ENCODE data around the gene RINL.

Gene RINL

DNA sequence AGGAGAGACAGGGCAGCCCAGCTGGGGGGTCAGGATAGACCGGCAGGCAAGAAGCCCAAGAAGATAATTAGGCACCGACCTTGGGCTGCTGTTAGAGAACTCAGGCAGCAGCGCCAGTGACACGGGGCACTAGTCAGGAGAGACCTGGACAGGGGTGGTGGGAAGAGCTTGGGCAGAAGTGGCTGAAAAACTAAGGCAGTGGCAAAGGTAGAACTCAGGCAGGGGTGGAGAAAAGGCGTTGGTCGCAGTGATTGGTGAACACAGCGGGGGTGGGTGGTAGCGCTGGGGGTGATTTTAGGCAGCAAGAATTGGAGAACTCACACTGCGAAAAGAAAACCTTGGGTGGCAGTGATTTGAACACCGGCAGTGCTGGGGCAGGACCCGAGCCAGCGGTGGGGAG lies 29.6 kb upstream of the RINL start:
- no peak overlapping the region for H3K27ac ChIP-seq
- in situ Hi-C loops (cut with HindIII; ENCODE audit: low pct_ligation_motif_present, low sequenced_read_pairs): no loop called here
- no peak for DNase-seq
- H3K36me3 ChIP-seq (replicated peaks): peaks cover 19% of the 10 kb centered on the region
- H3K4me3 ChIP-seq (ENCODE audit: low read depth, low read length): no peak overlapping the region
- H3K27me3 ChIP-seq (replicated peaks): peaks cover 2% of the 10 kb centered on the region
- TF ChIP-seq, protein P1, sequence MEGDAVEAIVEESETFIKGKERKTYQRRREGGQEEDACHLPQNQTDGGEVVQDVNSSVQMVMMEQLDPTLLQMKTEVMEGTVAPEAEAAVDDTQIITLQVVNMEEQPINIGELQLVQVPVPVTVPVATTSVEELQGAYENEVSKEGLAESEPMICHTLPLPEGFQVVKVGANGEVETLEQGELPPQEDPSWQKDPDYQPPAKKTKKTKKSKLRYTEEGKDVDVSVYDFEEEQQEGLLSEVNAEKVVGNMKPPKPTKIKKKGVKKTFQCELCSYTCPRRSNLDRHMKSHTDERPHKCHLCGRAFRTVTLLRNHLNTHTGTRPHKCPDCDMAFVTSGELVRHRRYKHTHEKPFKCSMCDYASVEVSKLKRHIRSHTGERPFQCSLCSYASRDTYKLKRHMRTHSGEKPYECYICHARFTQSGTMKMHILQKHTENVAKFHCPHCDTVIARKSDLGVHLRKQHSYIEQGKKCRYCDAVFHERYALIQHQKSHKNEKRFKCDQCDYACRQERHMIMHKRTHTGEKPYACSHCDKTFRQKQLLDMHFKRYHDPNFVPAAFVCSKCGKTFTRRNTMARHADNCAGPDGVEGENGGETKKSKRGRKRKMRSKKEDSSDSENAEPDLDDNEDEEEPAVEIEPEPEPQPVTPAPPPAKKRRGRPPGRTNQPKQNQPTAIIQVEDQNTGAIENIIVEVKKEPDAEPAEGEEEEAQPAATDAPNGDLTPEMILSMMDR (IDR thresholded peaks at IDR 0.05; ENCODE audit: low read depth, low read length, missing control alignments): no peak

DNA sequence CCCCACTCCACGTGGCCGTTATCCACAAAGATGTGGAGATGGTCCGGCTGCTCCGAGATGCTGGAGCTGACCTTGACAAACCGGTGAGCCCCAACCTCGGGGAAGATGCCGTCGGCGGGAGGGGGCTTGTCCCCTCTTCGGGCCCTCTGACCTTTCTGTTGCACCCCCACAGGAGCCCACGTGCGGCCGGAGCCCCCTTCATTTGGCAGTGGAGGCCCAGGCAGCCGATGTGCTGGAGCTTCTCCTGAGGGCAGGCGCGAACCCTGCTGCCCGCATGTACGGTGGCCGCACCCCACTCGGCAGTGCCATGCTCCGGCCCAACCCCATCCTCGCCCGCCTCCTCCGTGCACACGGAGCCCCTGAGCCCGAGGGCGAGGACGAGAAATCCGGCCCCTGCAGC lies 29.2 kb upstream of the RINL start:
- in situ Hi-C loops (cut with HindIII; ENCODE audit: low pct_ligation_motif_present, low sequenced_read_pairs): no loop called here
- no peak for DNase-seq
- Histone ChIP-seq H3K27me3 (replicated peaks) (peaks cover 2% of the 10 kb centered on the region), H3K36me3 (replicated peaks) (peaks cover 19% of the 10 kb centered on the region), H3K4me3 (ENCODE audit: low read depth, low read length) (no peak overlapping the region), H3K27ac (no peak overlapping the region)
- TF ChIP-seq, protein P1 (IDR thresholded peaks at IDR 0.05; ENCODE audit: low read depth, low read length, missing control alignments): no peak

DNA sequence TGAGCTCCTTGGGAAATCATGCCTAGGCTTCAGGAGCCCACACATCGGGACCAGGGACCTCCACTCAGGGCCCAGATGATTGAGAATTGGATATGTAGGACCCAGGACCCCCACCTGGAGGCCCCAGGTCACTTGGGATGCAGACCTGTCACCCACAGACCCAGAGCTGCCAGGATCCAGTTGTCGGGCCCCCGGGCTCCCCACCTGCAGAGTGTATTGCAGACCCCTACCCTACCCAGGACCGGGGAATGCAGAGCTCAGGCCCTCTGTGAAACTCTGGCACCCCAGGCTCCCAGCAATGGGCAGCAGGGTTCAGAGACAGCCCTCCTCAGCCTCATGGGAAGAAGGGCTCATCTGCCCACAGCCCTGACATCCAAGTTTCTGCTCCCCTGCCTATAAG lies 27.5 kb upstream of the RINL start:
- H3K27ac ChIP-seq: no peak overlapping the region
- no peak for DNase-seq
- in situ Hi-C loops (cut with HindIII; ENCODE audit: low pct_ligation_motif_present, low sequenced_read_pairs): no loop called here
- H3K36me3 ChIP-seq (replicated peaks): peaks cover 19% of the 10 kb centered on the region
- TF ChIP-seq, protein P1 (IDR thresholded peaks at IDR 0.05; ENCODE audit: low read depth, low read length, missing control alignments): no peak
- no peak overlapping the region for H3K4me3 ChIP-seq (ENCODE audit: low read depth, low read length)
- no peaks in the 10 kb centered on the region for H3K27me3 ChIP-seq (replicated peaks)

DNA sequence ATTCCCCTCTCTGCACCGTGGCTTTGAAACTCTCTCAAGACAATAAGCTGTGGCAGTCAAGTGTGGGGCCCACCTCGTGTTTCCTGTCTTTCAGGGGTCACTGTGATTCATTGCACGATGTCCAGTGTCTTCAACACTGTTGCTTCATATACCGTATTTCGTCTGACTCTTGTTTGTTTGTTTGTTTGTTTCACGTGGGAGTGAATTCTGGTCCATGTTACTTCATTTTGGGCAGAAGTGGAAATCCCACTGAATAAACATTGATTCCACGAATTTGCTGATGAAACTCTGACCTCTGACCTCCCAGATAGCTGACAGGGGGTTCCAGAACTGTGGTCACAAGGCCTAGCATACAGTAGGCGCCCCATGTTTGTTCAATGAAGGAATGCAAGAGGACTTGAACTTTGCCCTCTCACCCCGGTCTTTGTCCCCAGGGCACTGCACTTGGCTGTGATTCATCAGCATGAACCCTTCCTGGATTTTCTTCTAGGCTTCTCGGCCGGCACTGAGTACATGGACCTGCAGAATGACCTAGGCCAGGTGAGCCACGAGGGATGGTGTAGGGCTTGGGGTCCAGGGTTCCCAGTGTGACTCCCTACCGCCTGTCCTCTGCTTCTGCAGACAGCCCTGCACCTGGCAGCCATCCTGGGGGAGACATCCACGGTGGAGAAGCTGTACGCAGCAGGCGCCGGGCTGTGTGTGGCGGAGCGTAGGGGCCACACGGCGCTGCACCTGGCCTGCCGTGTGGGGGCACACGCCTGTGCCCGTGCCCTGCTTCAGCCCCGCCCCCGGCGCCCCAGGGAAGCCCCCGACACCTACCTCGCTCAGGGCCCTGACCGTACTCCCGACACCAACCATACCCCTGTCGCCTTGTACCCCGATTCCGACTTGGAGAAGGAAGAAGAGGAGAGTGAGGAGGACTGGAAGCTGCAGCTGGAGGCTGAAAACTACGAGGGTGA lies 26.8 kb upstream of the RINL start:
- in situ Hi-C loops (cut with HindIII; ENCODE audit: low pct_ligation_motif_present, low sequenced_read_pairs): no loop called here
- no peaks in the 10 kb centered on the region for H3K27me3 ChIP-seq (replicated peaks)
- no peak for DNase-seq
- TF ChIP-seq, protein P1 (IDR thresholded peaks at IDR 0.05; ENCODE audit: low read depth, low read length, missing control alignments): no peak
- no peak overlapping the region for H3K27ac ChIP-seq
- peaks cover 19% of the 10 kb centered on the region for H3K36me3 ChIP-seq (replicated peaks)
- H3K4me3 ChIP-seq (ENCODE audit: low read depth, low read length): no peak overlapping the region

DNA sequence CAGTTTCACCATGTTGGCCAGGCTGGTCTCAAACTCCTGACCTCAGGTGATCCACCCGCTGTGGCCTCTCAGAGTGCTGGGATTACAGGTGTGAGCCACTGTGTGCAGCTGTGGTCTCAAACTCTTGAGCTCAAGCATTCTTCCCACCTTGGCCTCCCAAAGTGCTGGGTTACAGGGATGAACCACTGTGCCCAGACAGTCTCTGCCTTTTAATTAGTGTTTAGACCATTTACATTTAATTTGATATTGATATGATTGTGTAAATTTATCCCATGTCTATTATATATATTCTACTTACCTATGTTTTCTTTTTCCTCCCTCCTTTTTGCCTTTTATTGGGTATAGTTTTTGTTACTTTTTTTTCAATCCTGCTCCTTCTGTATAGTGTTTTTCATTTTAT lies 23.6 kb upstream of the RINL start:
- H3K36me3 ChIP-seq (replicated peaks): peaks cover 14% of the 10 kb centered on the region
- TF ChIP-seq, protein P1 (IDR thresholded peaks at IDR 0.05; ENCODE audit: low read depth, low read length, missing control alignments): no peak
- H3K27ac ChIP-seq: no peak overlapping the region
- no peaks in the 10 kb centered on the region for H3K27me3 ChIP-seq (replicated peaks)
- H3K4me3 ChIP-seq (ENCODE audit: low read depth, low read length): no peak overlapping the region
- DNase-seq: no peak
- in situ Hi-C loops (cut with HindIII; ENCODE audit: low pct_ligation_motif_present, low sequenced_read_pairs): no loop called here

All from brain microvascular endothelial cell (primary cell).